T-helper 17 cell (primary cell): ENCODE results near the gene ASZ1. TPM values are rescaled to one million over a fixed set of nuclear protein-coding genes. Genes with fewer than 3 reads are reported as not detected.
"Not testable (repeated sequence)": the region's sequence is repeated elsewhere in the genome, so short reads cannot be mapped to it uniquely, and the experiment has no call there.

Source experiments
- ATAC-seq: fragments of 150-1000 bp; cut with Tn5 transposase; 2 replicates; pipeline ENCODE4 v1.10.0; 2021; ENCODE audit warnings: mild to moderate bottlenecking, moderate library complexity
- DNase-seq, 3 donors: peaks; one replicate each; pipeline versions ENCODE4 v3.0.0 to v3.0.0-alpha.2; 2020 to 2021
- H3K9me3 ChIP-seq: one replicate; pipeline ENCODE4 v1.7.0; 2013; ENCODE audit warnings: low read length, mild to moderate bottlenecking; ENCODE audit not compliant: control insufficient read depth, poor library complexity, severe bottlenecking
- H3K27ac Mint-ChIP-seq: one replicate; pipeline ENCODE4 v1.8.0; 2022; ENCODE audit warnings: mild to moderate bottlenecking, moderate library complexity, mixed read lengths
- H3K27me3 Mint-ChIP-seq: one replicate; pipeline ENCODE4 v1.8.0; 2022; ENCODE audit warnings: mixed read lengths
- H3K36me3 Mint-ChIP-seq: one replicate; pipeline ENCODE4 v1.8.0; 2022; ENCODE audit warnings: low read depth, mixed read lengths
- H3K4me1 Mint-ChIP-seq: one replicate; pipeline ENCODE4 v1.8.0; 2022; ENCODE audit warnings: mild to moderate bottlenecking, mixed read lengths
- H3K4me3 Mint-ChIP-seq: one replicate; pipeline ENCODE4 v1.8.0; 2022; ENCODE audit warnings: mild to moderate bottlenecking, moderate library complexity, mixed read lengths
- total RNA-seq, 4 donors: library from RNA in 2 of 4; stranded (reverse) in 2 of 4; gene quantifications; one replicate each; pipeline ENCODE4 v1.2.3 and lab custom pipeline; 2022 to 2026

Gene ASZ1
- total RNA-seq, 2 donors from 2014 or later, result not detected

DNA sequence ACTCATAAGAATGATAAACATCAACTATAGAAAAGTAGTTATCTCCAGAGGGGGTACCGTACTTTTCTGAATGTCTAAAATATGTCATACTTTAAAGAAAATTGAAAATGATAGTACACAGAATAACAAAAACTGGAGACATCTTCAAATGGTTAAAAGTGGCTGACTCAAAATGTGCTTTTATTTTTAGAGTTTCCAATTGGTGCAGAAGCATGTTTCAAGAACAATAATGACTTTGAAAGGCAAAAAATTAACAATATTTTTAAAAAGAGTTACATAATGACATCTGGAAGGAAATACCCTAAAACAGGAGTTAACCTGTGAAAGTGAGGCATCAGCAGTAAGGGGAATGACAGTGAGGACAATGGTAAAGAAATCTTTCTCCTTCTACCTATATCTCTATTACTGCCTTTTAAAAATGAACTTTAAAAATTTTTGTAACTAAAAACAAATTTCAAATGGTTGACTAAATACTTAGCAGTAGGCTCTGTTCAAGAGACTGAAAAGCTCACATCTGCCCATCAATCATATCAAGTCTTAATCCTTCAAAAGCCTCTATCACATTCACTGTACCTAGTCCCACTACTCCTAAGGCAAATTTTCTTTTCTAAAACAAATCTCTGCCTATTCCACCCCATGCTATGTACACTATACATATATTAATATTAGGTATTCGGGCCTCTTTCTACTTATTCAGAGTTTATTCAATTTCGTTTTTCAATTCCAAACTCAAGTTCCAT, 3.0 kb downstream of the ASZ1 start:
- H3K4me1 Mint-ChIP-seq, result no peaks in the 10 kb centered on the region
- no peaks in the 10 kb centered on the region for H3K9me3 ChIP-seq
- no peak for ATAC-seq
- no peaks in the 10 kb centered on the region for H3K36me3 Mint-ChIP-seq
- no peak overlapping the region for H3K4me3 Mint-ChIP-seq
- no peaks in the 10 kb centered on the region for H3K27me3 Mint-ChIP-seq
- H3K27ac Mint-ChIP-seq, result no peak overlapping the region
- no peak for DNase-seq

DNA sequence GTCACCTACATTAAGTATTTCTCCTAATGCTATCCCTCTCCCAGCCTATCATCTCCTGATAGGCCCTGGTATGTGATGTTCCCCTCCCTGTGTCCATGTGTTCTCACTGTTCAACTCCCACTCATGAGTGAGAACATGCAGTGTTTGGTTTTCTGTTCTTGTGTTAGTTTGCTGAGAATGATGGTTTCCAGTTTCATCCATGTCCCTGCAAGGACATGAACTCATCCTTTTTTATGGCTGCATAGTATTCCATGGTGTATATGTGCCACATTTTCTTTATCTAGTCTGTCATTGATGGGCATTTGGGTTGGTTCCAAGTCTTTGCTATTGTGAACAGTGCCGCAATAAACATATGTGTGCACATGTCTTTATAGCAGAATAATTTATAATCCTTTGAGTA, 12.7 kb downstream of the ASZ1 start:
- not testable (repeated sequence) for H3K4me3 Mint-ChIP-seq, ATAC-seq, H3K27ac Mint-ChIP-seq, H3K27me3 Mint-ChIP-seq, DNase-seq, H3K9me3 ChIP-seq, H3K4me1 Mint-ChIP-seq, H3K36me3 Mint-ChIP-seq

DNA sequence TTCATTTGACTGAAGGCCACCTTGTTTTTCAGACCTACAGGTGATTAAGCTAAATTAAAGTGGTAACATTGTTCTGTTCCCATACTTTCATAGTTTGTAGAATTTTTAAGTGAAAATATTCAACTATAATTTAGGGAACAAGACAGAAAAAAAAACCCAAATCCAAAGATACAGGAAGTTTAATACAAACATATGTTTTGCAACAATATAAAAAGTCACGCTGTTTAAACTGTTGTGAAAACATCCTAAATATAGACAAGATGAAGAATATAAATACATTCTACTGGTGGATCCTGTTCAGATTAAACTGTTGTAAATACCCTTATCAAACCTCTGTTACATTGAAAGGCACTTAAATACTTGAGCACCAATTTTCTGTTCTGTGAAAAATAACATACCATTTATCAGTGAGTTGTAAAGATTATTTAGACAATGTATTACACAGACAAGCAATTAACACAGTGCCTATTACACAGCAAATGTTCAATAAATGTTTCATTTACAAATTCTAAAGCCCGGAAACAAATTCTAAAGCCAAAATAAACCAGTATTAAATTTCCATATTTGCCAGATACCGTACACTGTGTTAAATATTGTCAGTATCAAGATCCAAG, 14.2 kb downstream of the ASZ1 start:
- ATAC-seq, result no peak

DNA sequence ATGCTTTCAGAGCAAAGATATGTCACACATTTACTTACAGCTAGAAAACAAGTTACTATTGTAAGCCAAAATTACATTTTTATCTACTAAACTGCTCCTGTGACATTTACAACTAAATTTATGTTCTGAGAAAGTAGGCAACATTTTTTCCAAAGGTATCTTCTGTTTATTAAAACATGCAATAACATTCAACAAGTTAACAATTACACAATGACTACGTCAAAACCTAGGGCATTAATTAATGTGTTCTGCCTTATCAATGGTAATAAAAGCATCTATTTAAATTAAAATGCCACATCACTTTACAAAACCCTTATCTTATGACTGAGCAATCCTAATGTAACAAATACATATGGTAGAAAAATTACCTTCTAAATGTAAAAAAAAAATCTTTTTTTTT, 14.9 kb downstream of the ASZ1 start:
- no peak overlapping the region for H3K4me3 Mint-ChIP-seq
- no peaks in the 10 kb centered on the region for H3K36me3 Mint-ChIP-seq

More for the DNA sequence above, 14.2 kb downstream of the ASZ1 start:
- Mint-ChIP-seq H3K4me3 (no peak overlapping the region), H3K4me1 (no peaks in the 10 kb centered on the region), H3K27me3 (peaks cover 4% of the 10 kb centered on the region), H3K27ac (no peak overlapping the region), H3K36me3 (no peaks in the 10 kb centered on the region)
- H3K9me3 ChIP-seq, result no peaks in the 10 kb centered on the region
- no peak for DNase-seq

DNA sequence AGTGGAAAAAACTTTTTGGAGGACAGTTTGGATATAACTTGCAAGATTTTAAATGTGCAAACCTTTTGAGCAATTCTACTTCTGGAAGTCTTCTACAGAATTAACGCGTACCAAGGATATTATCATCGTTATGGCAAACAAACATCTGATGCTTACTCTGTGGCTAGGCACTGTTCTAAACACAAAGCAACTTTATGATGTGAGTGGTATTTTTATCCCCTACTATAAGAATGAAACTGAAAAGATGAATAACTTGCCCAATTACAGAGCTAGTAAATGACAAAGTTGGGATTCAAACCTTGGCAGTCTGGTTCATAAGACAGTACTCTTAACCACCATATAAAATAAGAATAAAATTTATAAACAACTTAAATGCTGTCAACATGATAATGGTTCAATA, 15.8 kb downstream of the ASZ1 start:
- ATAC-seq (no peak), DNase-seq (no peak)
- H3K9me3 ChIP-seq, result no peaks in the 10 kb centered on the region
- H3K36me3 Mint-ChIP-seq, result no peaks in the 10 kb centered on the region
- H3K27me3 Mint-ChIP-seq, result peaks cover 4% of the 10 kb centered on the region
- no peak overlapping the region for H3K4me3 Mint-ChIP-seq
- no peak overlapping the region for H3K27ac Mint-ChIP-seq
- no peaks in the 10 kb centered on the region for H3K4me1 Mint-ChIP-seq

More for the DNA sequence above, 14.9 kb downstream of the ASZ1 start:
- H3K27ac Mint-ChIP-seq, result no peak overlapping the region
- no peaks in the 10 kb centered on the region for H3K4me1 Mint-ChIP-seq
- no peak for DNase-seq
- H3K27me3 Mint-ChIP-seq, result peaks cover 4% of the 10 kb centered on the region
- no peak for ATAC-seq
- no peaks in the 10 kb centered on the region for H3K9me3 ChIP-seq

DNA sequence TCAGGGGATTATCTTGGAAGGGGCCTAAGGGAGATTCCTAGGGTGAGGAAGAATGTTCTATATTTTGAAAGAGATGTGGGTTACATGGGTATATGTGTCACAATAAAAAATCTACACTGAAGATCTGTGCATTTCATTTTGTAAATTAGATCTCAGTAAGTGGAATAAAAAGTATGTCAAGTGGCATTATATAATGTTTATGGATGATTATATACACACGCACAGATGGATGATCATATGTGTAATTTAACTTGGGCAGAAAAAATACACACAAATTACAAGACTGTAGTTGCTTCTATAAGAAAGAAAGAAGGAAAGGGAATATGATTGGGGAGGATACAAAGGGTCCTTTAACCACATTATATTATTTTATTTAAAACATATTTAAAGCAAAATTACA, 18.5 kb downstream of the ASZ1 start:
- DNase-seq (no peak), ATAC-seq (no peak)
- Mint-ChIP-seq H3K4me1 (no peaks in the 10 kb centered on the region), H3K27ac (no peak overlapping the region), H3K27me3 (peaks cover 4% of the 10 kb centered on the region), H3K4me3 (no peak overlapping the region), H3K36me3 (no peaks in the 10 kb centered on the region)
- H3K9me3 ChIP-seq, result no peaks in the 10 kb centered on the region

DNA sequence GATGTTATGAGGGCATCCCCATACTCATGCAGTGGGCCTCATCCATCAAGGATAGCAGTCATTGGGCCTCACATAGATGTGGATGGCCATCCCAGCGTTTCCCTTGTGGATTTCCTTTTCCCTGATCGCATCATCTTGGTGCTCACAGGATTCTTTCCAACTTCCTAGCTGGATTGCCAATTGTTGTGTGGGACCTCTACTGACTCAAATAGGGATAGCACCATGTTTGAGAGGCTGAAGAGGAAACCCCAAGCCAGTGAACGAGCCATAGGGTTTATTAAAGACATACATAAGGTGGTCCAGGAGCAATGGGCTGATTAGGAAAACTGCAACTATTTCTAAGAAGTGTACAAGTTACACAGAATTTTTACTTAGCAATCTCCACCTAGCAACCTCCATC, 21.8 kb downstream of the ASZ1 start:
- Mint-ChIP-seq H3K4me3 (no peak overlapping the region), H3K27ac (no peak overlapping the region), H3K4me1 (no peaks in the 10 kb centered on the region), H3K36me3 (no peaks in the 10 kb centered on the region), H3K27me3 (peaks cover 4% of the 10 kb centered on the region)
- ATAC-seq (no peak), DNase-seq (no peak)
- no peaks in the 10 kb centered on the region for H3K9me3 ChIP-seq

DNA sequence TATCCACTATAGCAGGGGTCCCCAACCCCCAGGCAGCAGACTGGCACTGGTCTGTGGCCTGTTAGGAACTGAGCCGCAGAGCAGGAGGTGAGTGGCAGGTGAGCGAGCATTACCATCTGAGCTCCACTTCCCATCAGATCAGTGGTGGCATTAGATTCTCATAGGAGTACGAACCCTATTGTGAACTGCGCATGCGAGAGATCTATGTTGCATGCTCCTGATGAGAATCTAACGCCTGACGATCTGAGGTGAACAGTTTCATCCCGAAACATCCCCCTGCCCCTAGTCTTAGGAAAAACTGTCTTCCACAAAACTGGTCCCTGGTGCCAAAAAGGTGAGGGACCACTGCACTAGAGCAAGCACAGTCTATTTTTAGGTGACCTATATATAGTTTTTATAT, 23.6 kb downstream of the ASZ1 start:
- no peaks in the 10 kb centered on the region for H3K4me1 Mint-ChIP-seq
- H3K36me3 Mint-ChIP-seq, result no peaks in the 10 kb centered on the region
- DNase-seq, result no peak
- H3K9me3 ChIP-seq, result no peaks in the 10 kb centered on the region
- H3K4me3 Mint-ChIP-seq, result no peak overlapping the region
- H3K27ac Mint-ChIP-seq, result no peak overlapping the region
- peaks cover 2% of the 10 kb centered on the region for H3K27me3 Mint-ChIP-seq
- ATAC-seq, result no peak

DNA sequence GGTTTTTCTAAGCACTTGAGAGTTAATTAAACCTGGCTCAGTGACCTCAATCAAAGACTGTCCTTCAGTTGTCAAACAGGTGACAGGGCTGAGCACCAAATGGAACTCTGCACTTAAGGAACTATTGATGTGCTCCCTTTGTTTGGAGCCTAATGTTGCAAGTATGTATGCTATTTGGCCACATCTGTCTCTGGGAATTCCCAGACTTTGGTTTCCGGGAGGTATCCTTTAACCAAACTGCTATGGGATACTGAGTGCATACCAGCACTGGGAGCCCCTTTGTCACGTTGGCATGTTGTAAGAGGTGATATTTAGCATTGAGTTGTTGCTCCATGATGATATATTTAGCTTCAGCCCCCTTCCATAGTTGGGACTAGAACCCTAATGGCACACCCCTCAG, 25.2 kb downstream of the ASZ1 start:
- H3K9me3 ChIP-seq, result no peaks in the 10 kb centered on the region
- Mint-ChIP-seq H3K4me1 (no peaks in the 10 kb centered on the region), H3K27ac (no peak overlapping the region), H3K27me3 (no peaks in the 10 kb centered on the region), H3K4me3 (no peak overlapping the region), H3K36me3 (no peaks in the 10 kb centered on the region)
- DNase-seq, result no peak
- no peak for ATAC-seq

DNA sequence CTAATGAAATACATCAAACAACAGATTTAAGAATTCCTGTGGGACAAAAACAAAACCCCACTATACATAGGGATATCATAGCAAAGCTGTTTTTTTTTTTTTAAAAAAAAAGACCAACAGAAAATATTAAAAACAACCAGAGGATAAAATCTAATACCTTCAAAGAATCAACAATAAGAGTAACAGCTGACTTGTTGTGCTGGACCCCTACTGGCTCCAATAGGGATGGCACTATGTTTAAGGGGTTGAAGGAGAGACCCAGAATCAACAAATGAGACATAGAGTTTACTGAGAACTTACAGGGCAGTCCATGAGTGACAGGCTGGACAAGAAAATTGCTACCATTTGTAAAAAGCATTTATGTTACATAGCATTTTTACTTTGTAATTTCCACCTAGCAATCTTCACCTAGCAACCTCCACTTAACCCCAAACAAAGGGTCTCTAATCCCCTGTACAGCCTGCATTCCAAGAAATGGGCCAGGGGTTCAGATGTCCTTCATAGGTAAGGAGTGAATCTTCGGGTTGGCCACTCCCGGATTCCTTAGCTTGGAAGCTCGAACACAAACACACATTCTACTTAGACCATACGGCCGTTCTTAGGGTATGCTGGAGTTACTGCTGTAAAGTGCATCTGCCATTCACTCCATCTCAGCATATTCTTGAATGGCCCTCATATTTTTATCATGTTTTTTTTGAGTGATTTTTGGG, 25.8 kb downstream of the ASZ1 start:
- no peak overlapping the region for H3K27ac Mint-ChIP-seq
- H3K9me3 ChIP-seq, result no peaks in the 10 kb centered on the region
- ATAC-seq, result no peak
- H3K4me1 Mint-ChIP-seq, result no peaks in the 10 kb centered on the region
- no peaks in the 10 kb centered on the region for H3K27me3 Mint-ChIP-seq
- no peaks in the 10 kb centered on the region for H3K36me3 Mint-ChIP-seq
- no peak overlapping the region for H3K4me3 Mint-ChIP-seq
- DNase-seq, result no peak

DNA sequence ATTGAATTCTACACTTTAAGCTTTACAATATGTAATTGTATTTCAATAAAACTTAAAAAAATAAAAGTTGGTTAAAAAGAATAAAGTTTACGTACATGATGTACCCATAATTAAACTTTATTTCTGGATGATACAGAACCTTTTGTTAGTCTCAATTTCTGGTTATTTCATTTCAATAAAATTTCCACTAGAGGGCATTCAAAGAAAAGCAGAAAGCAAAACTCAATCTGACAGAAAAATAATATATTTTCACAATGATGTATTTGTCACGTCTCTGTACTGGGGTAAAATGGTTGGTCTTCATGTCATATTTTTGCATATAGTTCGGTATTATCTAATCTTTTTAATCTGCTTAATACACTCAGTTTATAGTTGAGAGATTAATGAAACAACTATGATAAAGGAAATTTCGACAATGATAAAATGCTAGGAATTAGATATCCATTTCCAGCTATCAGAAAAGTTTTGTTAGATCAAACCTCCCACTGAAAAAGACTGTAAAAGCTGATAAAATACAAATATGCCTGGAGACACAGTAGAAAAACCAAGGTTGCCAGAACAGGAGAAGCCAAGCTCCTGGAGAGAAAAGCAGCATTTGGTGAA, 27.4 kb downstream of the ASZ1 start:
- H3K9me3 ChIP-seq, result no peaks in the 10 kb centered on the region
- DNase-seq, result no peak
- Mint-ChIP-seq H3K27ac (no peak overlapping the region), H3K27me3 (no peaks in the 10 kb centered on the region), H3K36me3 (no peaks in the 10 kb centered on the region), H3K4me3 (no peak overlapping the region), H3K4me1 (no peaks in the 10 kb centered on the region)
- ATAC-seq, result no peak

DNA sequence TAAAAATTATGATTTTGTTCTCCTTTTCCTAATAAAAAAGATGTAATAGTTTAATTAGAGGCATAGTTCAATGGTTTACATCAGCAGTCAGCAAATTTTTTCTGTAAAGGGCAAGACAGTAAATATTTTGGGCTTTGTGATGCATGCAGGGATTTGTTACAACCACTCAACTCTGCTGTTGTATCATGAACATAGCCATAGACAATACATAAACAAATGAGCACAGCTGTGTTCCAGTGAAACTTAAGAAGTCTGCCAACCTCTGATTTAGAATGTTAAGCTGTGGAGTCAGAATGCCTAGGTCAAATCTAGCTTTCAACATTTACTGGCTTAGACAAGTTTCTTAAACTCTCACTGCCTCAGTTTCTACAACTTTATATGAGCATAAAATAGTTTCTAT, 31.6 kb downstream of the ASZ1 start:
- DNase-seq (no peak), ATAC-seq (no peak)
- Mint-ChIP-seq H3K4me1 (no peaks in the 10 kb centered on the region), H3K4me3 (no peak overlapping the region), H3K27me3 (no peaks in the 10 kb centered on the region), H3K36me3 (no peaks in the 10 kb centered on the region), H3K27ac (no peak overlapping the region)
- no peaks in the 10 kb centered on the region for H3K9me3 ChIP-seq

DNA sequence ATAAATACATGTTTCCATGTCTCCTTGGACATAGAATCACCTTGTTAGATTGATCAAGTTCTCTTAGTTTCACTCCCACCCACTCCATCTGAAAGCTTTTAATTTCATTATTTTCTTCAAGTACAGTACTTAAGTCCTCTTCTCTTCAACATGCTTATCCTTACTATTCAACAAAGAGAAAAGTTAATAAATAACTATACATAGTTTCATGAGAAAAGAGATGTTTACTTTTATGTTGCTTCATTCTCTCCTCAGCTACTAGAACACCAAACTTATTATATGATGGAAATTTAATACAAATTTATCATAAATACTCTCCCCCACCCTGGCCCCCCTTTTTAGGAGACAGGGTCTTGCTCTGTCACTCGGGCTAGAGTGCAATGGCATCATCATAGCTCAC, 33.5 kb downstream of the ASZ1 start:
- DNase-seq, result no peak
- no peaks in the 10 kb centered on the region for H3K9me3 ChIP-seq
- ATAC-seq, result no peak
- Mint-ChIP-seq H3K4me3 (no peak overlapping the region), H3K27ac (no peak overlapping the region), H3K4me1 (no peaks in the 10 kb centered on the region), H3K36me3 (no peaks in the 10 kb centered on the region), H3K27me3 (no peaks in the 10 kb centered on the region)
